Activated CD8-positive, alpha-beta memory T cell treated with anti-CD3 and anti-CD28 coated beads, Interleukin-2, amount 50 U/mL, for 24 hours (primary cell): ENCODE results near the gene LRRC14B.
"Not testable (repeated sequence)": the region's sequence is repeated elsewhere in the genome, so short reads cannot be mapped to it uniquely, and the experiment has no call there.

ENCODE experiments used
- DNase-seq: peaks from one replicate; pipeline ENCODE4 v3.0.0-alpha.2; 2020; ENCODE audit errors: extremely low read depth

LRRC14B gene

GRCh38 chr5:160173-160510, 31.2 kb upstream of the LRRC14B start:
- no peak for DNase-seq

- no peak for DNase-seq
These were observed 30.1 kb upstream of the LRRC14B start for GRCh38 chr5:160921-161802.

GRCh38 chr5:161803-162110, 29.5 kb upstream of the LRRC14B start:
- no peak for DNase-seq

GRCh38 chr5:162190-162564, 29.1 kb upstream of the LRRC14B start:
- DNase-seq, result no peak

GRCh38 chr5:162565-163337, 28.5 kb upstream of the LRRC14B start:
- DNase-seq, result no peak

- no peak for DNase-seq
These were observed 28.0 kb upstream of the LRRC14B start for GRCh38 chr5:163338-163620.

GRCh38 chr5:163841-164240, 27.5 kb upstream of the LRRC14B start:
- no peak for DNase-seq

GRCh38 chr5:164244-164643, 27.1 kb upstream of the LRRC14B start:
- DNase-seq, result no peak

- DNase-seq, result not testable (repeated sequence)
These were observed 26.5 kb upstream of the LRRC14B start for GRCh38 chr5:164783-165182.

GRCh38 chr5:166441-167372, 24.6 kb upstream of the LRRC14B start:
- DNase-seq, result no peak

GRCh38 chr5:167511-167910, 23.8 kb upstream of the LRRC14B start:
- no peak for DNase-seq

- no peak for DNase-seq
These were observed 23.2 kb upstream of the LRRC14B start for GRCh38 chr5:167982-168660.

GRCh38 chr5:169071-169727, 22.1 kb upstream of the LRRC14B start:
- no peak for DNase-seq

- DNase-seq, result no peak
These were observed 21.6 kb upstream of the LRRC14B start for GRCh38 chr5:169728-170094.

- no peak for DNase-seq
These were observed 20.1 kb upstream of the LRRC14B start for GRCh38 chr5:170971-171800.

GRCh38 chr5:171801-172331, 19.4 kb upstream of the LRRC14B start:
- DNase-seq, result no peak

- DNase-seq, result no peak
These were observed 18.9 kb upstream of the LRRC14B start for GRCh38 chr5:172421-172820.

- DNase-seq, result no peak
These were observed 18.4 kb upstream of the LRRC14B start for GRCh38 chr5:172841-173251.

GRCh38 chr5:173392-174290, 17.7 kb upstream of the LRRC14B start:
- no peak for DNase-seq
